CD4-positive, alpha-beta T cell treated with Interferon alpha-2 for 1 hour (primary cell): ENCODE results near the gene FHIT.
"Not testable (repeated sequence)": the region's sequence is repeated elsewhere in the genome, so short reads cannot be mapped to it uniquely, and the experiment has no call there.

ENCODE experiments used
- DNase-seq, 2 donors: peaks; one replicate each; pipeline ENCODE4 v3.0.0-alpha.2; 2020 to 2022

The FHIT gene

GRCh38 chr3:60909526-60909925 lies 341.7 kb downstream of the FHIT start:
- DNase-seq = no peak

DNA sequence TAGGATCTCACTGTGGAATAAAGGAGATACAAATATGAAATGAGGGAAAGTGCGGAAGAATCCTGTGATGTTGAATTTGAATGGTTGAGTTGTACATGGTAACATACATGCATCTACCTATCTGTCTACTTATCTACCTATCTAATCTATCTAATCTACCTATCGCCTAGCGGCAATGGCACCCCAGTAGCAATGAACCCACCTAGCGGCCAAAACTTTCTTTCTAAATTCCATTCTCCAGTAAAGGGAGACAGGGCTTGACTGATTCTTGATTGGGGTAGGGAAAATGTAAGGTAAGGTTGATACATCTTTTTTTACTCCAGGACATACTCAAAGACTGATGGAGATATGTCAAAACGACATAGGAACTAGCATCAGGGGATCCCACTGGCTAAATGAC lies 345.0 kb downstream of the FHIT start:
- no peak for DNase-seq

- no peak for DNase-seq
These were observed 352.9 kb downstream of the FHIT start for GRCh38 chr3:60898321-60898720.

- DNase-seq = no peak
These were observed 357.3 kb downstream of the FHIT start for GRCh38 chr3:60893946-60894345.

- DNase-seq = no peak
These were observed 361.0 kb downstream of the FHIT start for GRCh38 chr3:60890226-60890625.

DNA sequence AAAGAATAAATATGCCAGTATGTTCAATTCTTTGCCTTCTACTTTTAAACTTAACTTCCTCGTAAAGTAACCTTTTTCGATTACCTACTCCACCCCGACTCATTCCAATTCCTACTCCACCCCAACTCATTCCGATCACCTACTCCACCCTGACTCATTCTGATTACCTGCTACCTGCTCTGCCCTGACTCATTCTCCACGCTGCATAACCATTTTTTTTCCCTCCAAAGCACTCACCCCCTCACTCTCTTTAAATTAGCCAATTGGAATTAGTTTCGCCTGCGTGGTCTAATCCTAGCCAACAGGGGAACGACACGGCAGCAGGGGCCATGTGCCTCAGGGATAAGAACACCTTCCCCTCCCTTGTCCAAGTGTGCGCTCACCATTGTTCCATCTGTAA lies 362.3 kb downstream of the FHIT start:
- DNase-seq = not testable (repeated sequence)

DNA sequence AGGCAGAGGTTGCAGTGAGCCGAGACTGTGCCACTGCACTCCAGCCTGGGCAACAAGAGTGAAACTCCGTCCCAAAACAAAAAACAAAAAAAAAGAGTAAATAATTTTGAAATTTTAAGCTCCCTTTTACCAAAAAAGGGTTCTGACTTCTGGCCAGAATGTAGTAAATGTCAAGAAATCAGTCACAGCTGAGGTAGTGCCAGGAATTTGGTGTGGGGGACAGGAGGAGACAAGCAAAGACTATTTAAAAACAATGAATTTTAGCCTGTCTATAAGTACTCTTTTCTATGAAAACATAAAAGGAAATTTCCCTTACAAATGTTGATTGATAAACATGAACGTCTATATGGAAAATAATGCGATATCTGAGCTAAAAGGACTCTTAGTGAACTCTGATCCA lies 363.7 kb downstream of the FHIT start:
- no peak for DNase-seq

DNA sequence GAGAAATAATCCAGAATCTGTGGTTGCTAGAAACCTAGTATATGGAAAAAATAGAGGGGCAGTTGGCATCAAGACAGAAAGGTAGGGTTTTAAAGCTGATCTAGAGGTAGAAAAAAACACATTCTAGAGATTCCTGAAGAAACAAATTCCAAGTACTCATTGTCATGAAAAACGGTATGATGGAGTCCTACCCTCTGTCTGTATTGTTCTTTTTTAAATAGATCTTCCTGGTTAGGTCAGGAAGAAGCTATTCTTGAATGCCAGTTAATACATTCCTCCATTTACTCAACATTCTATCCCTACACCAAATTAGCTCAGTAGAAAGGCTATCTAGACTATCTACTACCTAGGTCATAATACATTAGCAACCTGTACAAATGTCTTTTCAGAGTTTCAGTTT lies 364.7 kb downstream of the FHIT start:
- DNase-seq = no peak

GRCh38 chr3:60884005-60884404 lies 367.2 kb downstream of the FHIT start:
- DNase-seq = no peak

- DNase-seq = no peak
These were observed 374.1 kb downstream of the FHIT start for GRCh38 chr3:60877188-60877587.

- no peak for DNase-seq
These were observed 380.9 kb downstream of the FHIT start for GRCh38 chr3:60870396-60870795.

DNA sequence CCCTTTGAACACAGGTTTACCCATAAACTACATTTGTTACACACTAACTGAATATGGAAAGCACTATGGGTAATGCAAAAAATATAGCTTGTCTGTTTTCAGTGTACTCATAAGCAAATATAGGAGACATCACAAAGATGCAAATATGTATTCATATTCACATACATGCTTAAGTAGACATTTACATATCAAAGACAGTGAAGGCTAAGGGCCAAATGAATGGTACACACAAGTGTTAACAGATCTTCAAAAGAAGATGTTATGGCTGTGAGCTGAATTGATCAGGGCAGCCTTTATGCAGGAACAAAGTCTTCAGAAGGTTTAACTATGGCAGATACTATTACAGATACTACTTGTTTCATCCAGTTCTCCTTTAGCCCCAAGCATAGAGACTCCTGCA lies 384.1 kb downstream of the FHIT start:
- no peak for DNase-seq

GRCh38 chr3:60856257-60857046 lies 394.8 kb downstream of the FHIT start:
- no peak for DNase-seq

- no peak for DNase-seq
These were observed 396.0 kb downstream of the FHIT start for GRCh38 chr3:60855250-60855649.

DNA sequence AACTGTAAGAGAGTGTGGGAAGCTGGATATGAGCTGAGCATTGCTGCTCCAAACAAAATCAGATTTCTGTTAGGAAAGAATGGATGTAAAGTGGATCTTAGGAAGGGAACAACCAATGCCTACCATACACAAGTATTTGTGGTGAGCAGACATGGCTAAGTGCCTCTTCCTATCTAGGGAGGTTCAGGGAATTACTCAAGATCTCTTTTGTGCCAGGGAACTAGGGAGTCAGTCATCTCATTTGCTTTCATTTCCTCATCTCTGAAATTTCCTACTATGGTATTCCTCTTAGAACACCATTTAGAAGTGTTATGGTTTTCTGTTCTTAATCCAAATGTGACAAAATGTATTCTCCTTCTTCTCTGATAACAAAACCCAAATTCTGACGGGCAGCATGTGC lies 396.5 kb downstream of the FHIT start:
- DNase-seq = no peak

- no peak for DNase-seq
These were observed 403.5 kb downstream of the FHIT start for GRCh38 chr3:60847791-60848190.

DNA sequence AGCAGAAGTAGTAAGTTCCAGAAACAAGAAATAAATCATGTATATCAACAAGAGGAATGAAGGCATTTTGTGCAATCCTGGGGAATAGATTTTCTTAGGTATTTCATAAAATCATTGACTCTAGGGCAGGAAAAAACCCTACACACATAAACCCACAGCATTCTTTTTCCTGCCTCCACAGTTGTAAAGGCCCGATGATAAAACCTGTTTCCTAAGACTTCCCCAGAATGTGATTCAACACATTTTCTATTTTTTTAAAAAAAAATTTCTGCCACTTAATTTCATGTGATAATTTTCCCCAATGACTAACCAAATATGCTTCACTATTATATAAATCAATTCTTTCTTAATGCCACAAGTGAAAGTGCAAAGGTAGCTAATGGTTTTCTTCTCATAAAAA lies 407.0 kb downstream of the FHIT start:
- DNase-seq = no peak

DNA sequence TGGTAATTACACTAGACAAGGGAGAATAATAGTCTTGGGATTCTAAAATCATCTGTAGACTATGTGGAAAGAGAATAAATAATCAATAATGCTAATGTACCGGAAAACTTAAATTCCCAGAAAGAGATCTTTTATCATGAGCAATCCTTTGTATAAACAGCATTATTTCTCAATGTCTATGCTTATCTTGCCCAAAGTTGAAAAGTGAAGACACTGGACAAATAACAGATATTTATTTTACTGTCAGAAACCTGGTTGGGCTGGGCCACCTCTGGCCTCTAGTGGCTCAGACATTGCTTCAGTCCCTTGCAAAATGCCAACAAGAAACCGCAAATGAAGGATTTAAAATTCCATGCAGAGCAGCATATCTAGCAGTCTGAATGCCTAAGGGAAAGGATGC lies 409.9 kb downstream of the FHIT start:
- DNase-seq = no peak

DNA sequence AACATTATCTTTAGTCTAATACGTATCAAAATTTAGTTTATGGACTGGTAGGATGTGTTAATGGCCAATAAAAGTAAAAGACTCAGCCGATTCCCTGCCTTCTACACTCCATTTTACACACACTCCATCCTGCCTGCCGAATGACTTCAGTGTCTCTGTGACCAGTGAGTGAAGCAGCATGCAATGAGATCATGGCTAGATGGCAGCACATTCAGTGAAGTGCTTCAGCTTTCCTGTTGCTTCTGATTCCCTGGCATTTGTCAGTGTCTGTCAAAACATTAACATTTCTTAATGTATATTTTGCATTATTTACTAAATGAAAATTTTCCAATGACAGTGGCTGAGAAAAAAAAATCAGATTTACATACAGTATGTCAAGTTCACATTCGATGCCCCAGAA lies 412.0 kb downstream of the FHIT start:
- DNase-seq = no peak

GRCh38 chr3:60835796-60836195 lies 415.5 kb downstream of the FHIT start:
- DNase-seq = no peak

- DNase-seq = no peak
These were observed 422.2 kb downstream of the FHIT start for GRCh38 chr3:60829058-60829457.

- DNase-seq = no peak
These were observed 423.6 kb downstream of the FHIT start for GRCh38 chr3:60827666-60828065.

- DNase-seq = no peak
These were observed 424.7 kb downstream of the FHIT start for GRCh38 chr3:60826511-60826910.

GRCh38 chr3:60812502-60812901 lies 438.8 kb downstream of the FHIT start:
- no peak for DNase-seq

DNA sequence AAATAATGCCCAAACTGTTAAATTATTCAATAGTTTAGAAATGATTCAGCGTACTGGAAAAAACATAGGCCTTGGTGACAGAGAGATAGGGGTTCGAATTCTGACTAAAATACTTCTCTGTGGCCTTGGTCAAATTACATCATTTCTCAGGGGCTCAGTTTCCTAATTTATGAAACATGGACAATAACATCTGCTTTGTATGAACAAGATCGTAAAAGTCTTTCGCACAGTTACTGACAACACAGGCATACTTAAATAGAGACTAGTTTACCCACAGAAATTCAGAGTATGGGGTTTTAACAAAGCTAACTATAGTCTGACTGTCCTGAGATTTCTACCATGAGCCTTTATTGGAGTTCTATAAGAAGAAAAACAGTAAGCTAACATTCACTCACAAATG lies 440.4 kb downstream of the FHIT start:
- DNase-seq = no peak
